Measurements from ENCODE around the gene ROPN1B. TPM values are rescaled to one million over a fixed set of nuclear protein-coding genes. Genes with fewer than 3 reads are reported as not detected.

Gene ROPN1B
- total RNA-seq, 1 experiment from 2014 or later = 0.26 TPM

DNA sequence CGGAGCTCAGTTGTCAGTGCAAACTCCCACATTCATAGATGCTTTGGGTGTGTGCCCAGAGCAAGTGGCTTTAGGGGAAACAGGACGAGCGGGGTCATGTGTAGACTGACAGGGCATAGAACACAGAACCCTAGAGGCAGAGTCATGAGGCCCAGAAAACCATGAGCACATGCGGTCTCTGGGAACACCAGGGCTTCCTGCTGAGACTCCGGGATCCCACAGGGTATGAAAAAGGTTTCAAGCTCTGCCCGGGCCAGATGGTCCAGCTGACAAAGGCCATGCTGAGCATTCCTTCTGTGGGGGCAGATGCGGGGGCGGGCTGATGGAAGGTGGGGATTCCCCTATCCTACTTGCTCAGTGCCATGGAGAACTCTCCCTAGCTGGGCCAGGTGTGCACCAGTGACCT is 44.8 kb downstream of the ROPN1B start:
- Histone ChIP-seq H3K27me3 (ENCODE audit: control insufficient read depth, insufficient read depth, low read length) (no peaks in the 10 kb centered on the region), H3K36me3 (ENCODE audit: control insufficient read depth, insufficient read depth, low read length) (no peaks in the 10 kb centered on the region), H3K4me1 (ENCODE audit: control insufficient read depth, insufficient read depth, low read length) (no peaks in the 10 kb centered on the region), H3K9me3 (ENCODE audit: control insufficient read depth, insufficient read depth, low read depth, low read length) (no peaks in the 10 kb centered on the region), H3K4me3 (ENCODE audit: low read depth in 2 of 2, low read length in 2 of 2) (no peak overlapping the region), H3K27ac (ENCODE audit: low read length) (no peak overlapping the region)
- intact Hi-C loops (cut with micrococcal nuclease; ENCODE audit: unreplicated experiment) = no loop called here
- no peak for TF ChIP-seq TCF7L2 (IDR thresholded peaks at IDR 0.05; ENCODE audit: low read depth, low read length)
- TF ChIP-seq, protein P1, sequence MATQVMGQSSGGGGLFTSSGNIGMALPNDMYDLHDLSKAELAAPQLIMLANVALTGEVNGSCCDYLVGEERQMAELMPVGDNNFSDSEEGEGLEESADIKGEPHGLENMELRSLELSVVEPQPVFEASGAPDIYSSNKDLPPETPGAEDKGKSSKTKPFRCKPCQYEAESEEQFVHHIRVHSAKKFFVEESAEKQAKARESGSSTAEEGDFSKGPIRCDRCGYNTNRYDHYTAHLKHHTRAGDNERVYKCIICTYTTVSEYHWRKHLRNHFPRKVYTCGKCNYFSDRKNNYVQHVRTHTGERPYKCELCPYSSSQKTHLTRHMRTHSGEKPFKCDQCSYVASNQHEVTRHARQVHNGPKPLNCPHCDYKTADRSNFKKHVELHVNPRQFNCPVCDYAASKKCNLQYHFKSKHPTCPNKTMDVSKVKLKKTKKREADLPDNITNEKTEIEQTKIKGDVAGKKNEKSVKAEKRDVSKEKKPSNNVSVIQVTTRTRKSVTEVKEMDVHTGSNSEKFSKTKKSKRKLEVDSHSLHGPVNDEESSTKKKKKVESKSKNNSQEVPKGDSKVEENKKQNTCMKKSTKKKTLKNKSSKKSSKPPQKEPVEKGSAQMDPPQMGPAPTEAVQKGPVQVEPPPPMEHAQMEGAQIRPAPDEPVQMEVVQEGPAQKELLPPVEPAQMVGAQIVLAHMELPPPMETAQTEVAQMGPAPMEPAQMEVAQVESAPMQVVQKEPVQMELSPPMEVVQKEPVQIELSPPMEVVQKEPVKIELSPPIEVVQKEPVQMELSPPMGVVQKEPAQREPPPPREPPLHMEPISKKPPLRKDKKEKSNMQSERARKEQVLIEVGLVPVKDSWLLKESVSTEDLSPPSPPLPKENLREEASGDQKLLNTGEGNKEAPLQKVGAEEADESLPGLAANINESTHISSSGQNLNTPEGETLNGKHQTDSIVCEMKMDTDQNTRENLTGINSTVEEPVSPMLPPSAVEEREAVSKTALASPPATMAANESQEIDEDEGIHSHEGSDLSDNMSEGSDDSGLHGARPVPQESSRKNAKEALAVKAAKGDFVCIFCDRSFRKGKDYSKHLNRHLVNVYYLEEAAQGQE (IDR thresholded peaks at IDR 0.05; ENCODE audit: insufficient read depth in 1 of 2, low read depth in 2 of 2, low read length in 1 of 2) = no peak
- TF ChIP-seq SIN3A (IDR thresholded peaks at IDR 0.05; ENCODE audit: borderline replicate concordance, insufficient read depth, low read depth, low read length) = no peak
- no peak for TF ChIP-seq POLR2AphosphoS5 (IDR thresholded peaks at IDR 0.05; ENCODE audit: low read depth, low read length)
- TF ChIP-seq, protein P2, sequence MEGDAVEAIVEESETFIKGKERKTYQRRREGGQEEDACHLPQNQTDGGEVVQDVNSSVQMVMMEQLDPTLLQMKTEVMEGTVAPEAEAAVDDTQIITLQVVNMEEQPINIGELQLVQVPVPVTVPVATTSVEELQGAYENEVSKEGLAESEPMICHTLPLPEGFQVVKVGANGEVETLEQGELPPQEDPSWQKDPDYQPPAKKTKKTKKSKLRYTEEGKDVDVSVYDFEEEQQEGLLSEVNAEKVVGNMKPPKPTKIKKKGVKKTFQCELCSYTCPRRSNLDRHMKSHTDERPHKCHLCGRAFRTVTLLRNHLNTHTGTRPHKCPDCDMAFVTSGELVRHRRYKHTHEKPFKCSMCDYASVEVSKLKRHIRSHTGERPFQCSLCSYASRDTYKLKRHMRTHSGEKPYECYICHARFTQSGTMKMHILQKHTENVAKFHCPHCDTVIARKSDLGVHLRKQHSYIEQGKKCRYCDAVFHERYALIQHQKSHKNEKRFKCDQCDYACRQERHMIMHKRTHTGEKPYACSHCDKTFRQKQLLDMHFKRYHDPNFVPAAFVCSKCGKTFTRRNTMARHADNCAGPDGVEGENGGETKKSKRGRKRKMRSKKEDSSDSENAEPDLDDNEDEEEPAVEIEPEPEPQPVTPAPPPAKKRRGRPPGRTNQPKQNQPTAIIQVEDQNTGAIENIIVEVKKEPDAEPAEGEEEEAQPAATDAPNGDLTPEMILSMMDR (IDR thresholded peaks at IDR 0.05) = no peak
- in situ Hi-C loops (cut with HindIII; ENCODE audit: low pct_unique_long_range_greater_than_20kb, low sequenced_read_pairs) = no loop called here
- POLR2A ChIA-PET = no interaction called here
- DNase-seq (ENCODE audit: low read depth, low spot score) (no peak), ATAC-seq (no peak)
- BruUV-seq (replicated peaks) = no TSS peak
- CTCF ChIA-PET = no interaction called here

DNA sequence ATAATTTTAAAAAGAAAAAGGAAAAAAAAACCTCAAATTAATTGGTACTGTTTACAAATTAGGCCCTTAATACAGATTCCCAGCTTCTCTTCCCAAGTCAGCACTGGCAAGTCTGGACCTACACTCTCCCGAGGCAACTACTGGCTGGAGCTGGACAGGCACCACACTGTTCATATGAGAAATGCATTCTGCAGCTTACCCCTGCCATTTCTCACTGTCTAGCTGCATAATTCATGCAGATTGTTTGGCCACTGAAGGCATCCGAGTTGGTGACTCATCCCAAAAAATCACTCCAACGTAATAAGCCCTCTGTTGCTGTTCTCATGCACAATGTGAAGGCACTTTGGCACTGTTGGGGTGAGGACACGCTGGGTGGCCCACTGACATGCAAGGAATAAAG is 45.3 kb downstream of the ROPN1B start:
- H3K4me1 ChIP-seq (ENCODE audit: control insufficient read depth, insufficient read depth, low read length) = no peaks in the 10 kb centered on the region
- no TSS peak for BruUV-seq (replicated peaks)
- ChIA-PET POLR2A (no interaction called here), CTCF (no interaction called here)
- ATAC-seq (no peak), DNase-seq (ENCODE audit: low read depth, low spot score) (no peak)
- H3K36me3 ChIP-seq (ENCODE audit: control insufficient read depth, insufficient read depth, low read length) = no peaks in the 10 kb centered on the region
- H3K27me3 ChIP-seq (ENCODE audit: control insufficient read depth, insufficient read depth, low read length) = no peaks in the 10 kb centered on the region
- no peak for TF ChIP-seq SIN3A (IDR thresholded peaks at IDR 0.05; ENCODE audit: borderline replicate concordance, insufficient read depth, low read depth, low read length)
- TF ChIP-seq, protein P1 (IDR thresholded peaks at IDR 0.05; ENCODE audit: insufficient read depth in 1 of 2, low read depth in 2 of 2, low read length in 1 of 2) = no peak
- TF ChIP-seq TCF7L2 (IDR thresholded peaks at IDR 0.05; ENCODE audit: low read depth, low read length) = no peak
- H3K9me3 ChIP-seq (ENCODE audit: control insufficient read depth, insufficient read depth, low read depth, low read length) = no peaks in the 10 kb centered on the region
- no peak overlapping the region for H3K27ac ChIP-seq (ENCODE audit: low read length)
- intact Hi-C loops (cut with micrococcal nuclease; ENCODE audit: unreplicated experiment) (no loop called here), in situ Hi-C loops (cut with HindIII; ENCODE audit: low pct_unique_long_range_greater_than_20kb, low sequenced_read_pairs) (no loop called here)
- H3K4me3 ChIP-seq (ENCODE audit: low read depth in 2 of 2, low read length in 2 of 2) = no peak overlapping the region
